H1 (cell line): ENCODE results near the gene NELFCD. TPM values are rescaled to one million over a fixed set of nuclear protein-coding genes. Genes with fewer than 3 reads are reported as not detected.

Experiments
- CTCF ChIA-PET: fragments of 300-600 bp; sonication (Branson Sonifier 250); formaldehyde crosslinking; loops from one replicate; lab custom pipeline; 2021; ENCODE audit not compliant: partially characterized antibody; lab: Charles Lee
- POLR2A ChIA-PET: fragments of 300-600 bp; sonication (Branson Sonifier 250); formaldehyde crosslinking; loops from one replicate; lab custom pipeline; 2021; ENCODE audit warnings: inconsistent platforms; ENCODE audit not compliant: partially characterized antibody; lab: Charles Lee
- DNase-seq, 2 experiments: peaks; one replicate each; pipeline versions ENCODE4 v3.0.0 to v3.0.0-alpha.2; 2010 to 2022; ENCODE audit warnings: low spot score in 2 of 2, low read depth in 1 of 2, mixed read lengths in 1 of 2
- FAIRE-seq: peaks from 2 replicates; lab custom pipeline; 2011; peaks lifted over from hg19 to GRCh38; lab: Jason Lieb, UNC
- H2AFZ ChIP-seq: 2 replicates; pipeline ENCODE4 v1.8.1; 2012; ENCODE audit warnings: low read length, inconsistent platforms
- H2AK5ac ChIP-seq: 2 replicates; pipeline ENCODE4 v1.6.1; 2013; ENCODE audit warnings: low read depth, low read length
- H2BK120ac ChIP-seq: replicated peaks from 2 replicates; pipeline ENCODE3; 2013; ENCODE audit warnings: low read depth, low read length, inconsistent platforms
- H2BK12ac ChIP-seq: 2 replicates; pipeline ENCODE4 v1.6.1; 2013; ENCODE audit warnings: low read depth, low read length
- H2BK15ac ChIP-seq: 2 replicates; pipeline ENCODE4 v1.6.1; 2013; ENCODE audit warnings: low read length
- H2BK20ac ChIP-seq: 2 replicates; pipeline ENCODE4 v1.6.1; 2013; ENCODE audit warnings: low read length
- H2BK5ac ChIP-seq: 2 replicates; pipeline ENCODE4 v1.6.1; 2013; ENCODE audit warnings: low read depth, low read length
- H3K14ac ChIP-seq: 2 replicates; pipeline ENCODE4 v1.6.1; 2013; ENCODE audit warnings: inconsistent platforms; ENCODE audit not compliant: insufficient read length
- H3K18ac ChIP-seq: 2 replicates; pipeline ENCODE4 v1.6.1; 2013; ENCODE audit warnings: low read length; ENCODE audit errors: extremely low read depth
- H3K23ac ChIP-seq: 2 replicates; pipeline ENCODE4 v1.6.1; 2013; ENCODE audit warnings: inconsistent platforms; ENCODE audit not compliant: insufficient read length
- H3K23me2 ChIP-seq: 2 replicates; pipeline ENCODE4 v1.6.1; 2013; ENCODE audit warnings: low read depth, low read length
- H3K27ac ChIP-seq: 2 replicates; pipeline ENCODE4 v1.6.1; 2011; ENCODE audit warnings: low read depth, low read length, inconsistent platforms
- H3K27me3 ChIP-seq, 4 experiments: replicated peaks in 1 of 4; 1 replicate in 1 of 4; 2 replicates in 3 of 4; pipeline versions ENCODE4 v1.6.1 to v1.8.1; 2011 to 2013; ENCODE audit warnings: low read length in 3 of 4, mild to moderate bottlenecking in 3 of 4, inconsistent platforms in 2 of 4, mixed read lengths in 2 of 4, moderate library complexity in 1 of 4; ENCODE audit not compliant: control insufficient read depth in 3 of 4, insufficient read depth in 3 of 4; ENCODE audit errors: extremely low read depth in 1 of 4
- H3K36me3 ChIP-seq, 4 experiments: 2 replicates each; pipeline versions ENCODE4 v1.6.1 to v1.8.1; 2011 to 2013; ENCODE audit warnings: mild to moderate bottlenecking in 4 of 4, low read length in 3 of 4, moderate library complexity in 2 of 4, control low read depth in 1 of 4, inconsistent platforms in 1 of 4; ENCODE audit not compliant: insufficient read depth in 4 of 4, control insufficient read depth in 2 of 4
- H3K4ac ChIP-seq: replicated peaks from 2 replicates; pipeline ENCODE3; 2013; ENCODE audit warnings: low read length, low read depth, mixed read lengths, inconsistent platforms; ENCODE audit not compliant: insufficient read length
- H3K4me1 ChIP-seq, 4 experiments: replicated peaks in 1 of 4; 1 replicate in 1 of 4; 2 replicates in 3 of 4; pipeline versions ENCODE4 v1.6.1 to v1.8.1; 2011 to 2013; ENCODE audit warnings: low read length in 3 of 4, inconsistent platforms in 2 of 4, mixed read lengths in 1 of 4; ENCODE audit not compliant: insufficient read depth in 4 of 4, control insufficient read depth in 3 of 4
- H3K4me2 ChIP-seq, 2 experiments: 2 replicates each; pipeline versions ENCODE4 v1.6.1 to v1.8.1; 2011 to 2013; ENCODE audit warnings: low read depth in 2 of 2, low read length in 2 of 2, control low read depth in 1 of 2, inconsistent platforms in 1 of 2, mild to moderate bottlenecking in 1 of 2; ENCODE audit not compliant: insufficient read depth in 1 of 2
- H3K4me3 ChIP-seq, 4 experiments: fragments of 200-600, 300-600 bp in 1 of 4; sonication (generic), shearing (Covaris generic), sonication (Bioruptor Twin) in 1 of 4; 2 replicates each; pipeline versions ENCODE4 v1.5.1 to v1.8.1; 2011 to 2016; ENCODE audit warnings: low read length in 4 of 4, low read depth in 3 of 4, control low read depth in 2 of 4, inconsistent platforms in 2 of 4, mild to moderate bottlenecking in 2 of 4, mixed read lengths in 1 of 4, moderate library complexity in 1 of 4; ENCODE audit not compliant: insufficient read depth in 2 of 4; ENCODE audit errors: extremely low read depth in 1 of 4
- H3K56ac ChIP-seq: replicated peaks from 2 replicates; pipeline ENCODE3; 2013; ENCODE audit warnings: low read depth, mild to moderate bottlenecking, mixed read lengths, low read length, inconsistent platforms; ENCODE audit not compliant: insufficient read length
- H3K79me1 ChIP-seq: 2 replicates; pipeline ENCODE4 v1.6.1; 2013; ENCODE audit warnings: low read depth, low read length, control low read depth
- H3K79me2 ChIP-seq, 2 experiments: 2 replicates each; pipeline versions ENCODE4 v1.6.1 to v1.8.1; 2012 to 2013; ENCODE audit warnings: low read length in 2 of 2, mild to moderate bottlenecking in 2 of 2, inconsistent platforms in 1 of 2; ENCODE audit not compliant: insufficient read depth in 2 of 2, control insufficient read depth in 1 of 2
- H3K9ac ChIP-seq, 4 experiments: replicated peaks in 1 of 4; 1 replicate in 1 of 4; 2 replicates in 3 of 4; pipeline versions ENCODE4 v1.6.1 to v1.8.1; 2011 to 2013; ENCODE audit warnings: low read depth in 3 of 4, low read length in 3 of 4, control low read depth in 2 of 4, mild to moderate bottlenecking in 2 of 4, moderate library complexity in 2 of 4, inconsistent platforms in 1 of 4; ENCODE audit errors: extremely low read depth in 1 of 4
- H3K9me3 ChIP-seq, 2 experiments: 2 replicates each; pipeline versions ENCODE4 v1.6.1 to v1.8.1; 2012 to 2013; ENCODE audit warnings: mild to moderate bottlenecking in 2 of 2, moderate library complexity in 2 of 2, control low read depth in 1 of 2, inconsistent platforms in 1 of 2, low read depth in 1 of 2, low read length in 1 of 2, mixed read lengths in 1 of 2; ENCODE audit not compliant: insufficient read depth in 2 of 2
- H4K20me1 ChIP-seq, 2 experiments: replicated peaks in 1 of 2; 2 replicates each; pipeline versions ENCODE3 to v1.8.1; 2011 to 2013; ENCODE audit warnings: inconsistent platforms in 2 of 2, low read length in 2 of 2, mild to moderate bottlenecking in 1 of 2; ENCODE audit not compliant: insufficient read depth in 2 of 2, control insufficient read depth in 1 of 2
- H4K5ac ChIP-seq: 2 replicates; pipeline ENCODE4 v1.6.1; 2013; ENCODE audit warnings: low read length, low read depth, mixed read lengths, inconsistent platforms; ENCODE audit not compliant: insufficient read length
- H4K8ac ChIP-seq: 2 replicates; pipeline ENCODE4 v1.8.0; 2013; ENCODE audit warnings: mild to moderate bottlenecking, moderate library complexity, low read length, inconsistent platforms; ENCODE audit not compliant: insufficient read depth; ENCODE audit errors: extremely low read depth
- H4K91ac ChIP-seq: replicated peaks from 2 replicates; pipeline ENCODE3; 2013; ENCODE audit warnings: low read length, mixed read lengths, inconsistent platforms; ENCODE audit not compliant: insufficient read length
- BCL11A ChIP-seq, 2 experiments: IDR thresholded peaks; one replicate each; pipeline ENCODE4 v1.6.1; 2011; ENCODE audit warnings: low read depth in 2 of 2, low read length in 2 of 2, mild to moderate bottlenecking in 2 of 2
- CHD1 ChIP-seq: IDR thresholded peaks from 2 replicates; pipeline ENCODE4 v1.6.1; 2012; ENCODE audit warnings: low read depth, low read length, improper control_type of control experiment
- CHD2 ChIP-seq: IDR thresholded peaks from 2 replicates; pipeline ENCODE4 v1.6.1; 2012; ENCODE audit warnings: low read length, improper control_type of control experiment
- E2F6 ChIP-seq: IDR thresholded peaks from 2 replicates; pipeline ENCODE4 v1.6.1; 2012; ENCODE audit warnings: inconsistent platforms
- EGR1 ChIP-seq: IDR thresholded peaks from 2 replicates; pipeline ENCODE4 v1.6.1; 2011; ENCODE audit warnings: low read depth, low read length, borderline replicate concordance
- EP300 ChIP-seq, 2 experiments: IDR thresholded peaks; 1 replicate in 1 of 2; 2 replicates in 1 of 2; pipeline ENCODE4 v1.6.1; 2011 to 2012; ENCODE audit warnings: low read depth in 2 of 2, low read length in 2 of 2, mild to moderate bottlenecking in 2 of 2, borderline replicate concordance in 1 of 2, inconsistent platforms in 1 of 2, moderate library complexity in 1 of 2
- HDAC2 ChIP-seq, 2 experiments: fragments of 300-600 bp in 1 of 2; sonication (generic) in 1 of 2; IDR thresholded peaks; 2 replicates each; pipeline ENCODE4 v1.6.1; 2011 to 2012; ENCODE audit warnings: low read depth in 2 of 2, low read length in 2 of 2, mild to moderate bottlenecking in 2 of 2, moderate library complexity in 2 of 2, borderline replicate concordance in 1 of 2, inconsistent platforms in 1 of 2
- HDAC6 ChIP-seq: IDR thresholded peaks from one replicate; pipeline ENCODE4 v1.7.1; 2012; ENCODE audit warnings: low read depth, mild to moderate bottlenecking, inconsistent platforms, low read length, moderate library complexity
- SAP30 ChIP-seq: fragments of 300-600 bp; sonication (generic); IDR thresholded peaks from 2 replicates; pipeline ENCODE4 v1.7.1; 2012; ENCODE audit warnings: low read length, moderate library complexity, mild to moderate bottlenecking, inconsistent platforms; ENCODE audit not compliant: insufficient read depth, insufficient replicate concordance
- WGBS, 2 experiments: shearing (Covaris generic) in 1 of 2; methylation state at CpG; one replicate each; pipeline versions ENCODE4 v1.1.6 to v1.1.7; 2013 to 2015; ENCODE audit warnings: low lambda C conversion rate in 2 of 2, mixed read lengths in 2 of 2, inconsistent platforms in 1 of 2, low coverage in 1 of 2, missing lambda C conversion rate in 1 of 2; ENCODE audit not compliant: insufficient replicate concordance in 2 of 2, insufficient coverage in 1 of 2, insufficient read length in 1 of 2; ENCODE audit errors: extremely low coverage in 1 of 2, missing lambda C conversion rate in 1 of 2; 5-methylcytosine and 5-hydroxymethylcytosine counted together
- polyA plus RNA-seq, 7 experiments: library from polyadenylated mRNA; depleted of rRNA in 3 of 7; stranded (reverse) in 5 of 7; unstranded in 2 of 7; fragments of >200 nt in 5 of 7; fragments of 200-250 nt in 2 of 7; gene quantifications; 1 replicate in 5 of 7; 2 replicates in 1 of 7; 4 replicates in 1 of 7; pipeline versions ENCODE4 v1.2.1 to v1.2.3, GENCODE V29; 2011 to 2013; ENCODE audit warnings: missing spikeins in 2 of 7, mixed read lengths in 2 of 7
- total RNA-seq: library from RNA; stranded (reverse); fragmentation: NEBNext Ultra II Directional; extraction: Animal tissue kit (Norgen Biotek cat#: 25700); gene quantifications from 2 replicates; pipeline ENCODE4 v1.2.1, GENCODE V29; 2021

Gene NELFCD
- total and polyA plus RNA-seq, 2 of the 8 experiments (the other 6 are each of a cell fraction or from before 2014, with no cell fraction given) = 35.5 to 59.6 TPM

DNA sequence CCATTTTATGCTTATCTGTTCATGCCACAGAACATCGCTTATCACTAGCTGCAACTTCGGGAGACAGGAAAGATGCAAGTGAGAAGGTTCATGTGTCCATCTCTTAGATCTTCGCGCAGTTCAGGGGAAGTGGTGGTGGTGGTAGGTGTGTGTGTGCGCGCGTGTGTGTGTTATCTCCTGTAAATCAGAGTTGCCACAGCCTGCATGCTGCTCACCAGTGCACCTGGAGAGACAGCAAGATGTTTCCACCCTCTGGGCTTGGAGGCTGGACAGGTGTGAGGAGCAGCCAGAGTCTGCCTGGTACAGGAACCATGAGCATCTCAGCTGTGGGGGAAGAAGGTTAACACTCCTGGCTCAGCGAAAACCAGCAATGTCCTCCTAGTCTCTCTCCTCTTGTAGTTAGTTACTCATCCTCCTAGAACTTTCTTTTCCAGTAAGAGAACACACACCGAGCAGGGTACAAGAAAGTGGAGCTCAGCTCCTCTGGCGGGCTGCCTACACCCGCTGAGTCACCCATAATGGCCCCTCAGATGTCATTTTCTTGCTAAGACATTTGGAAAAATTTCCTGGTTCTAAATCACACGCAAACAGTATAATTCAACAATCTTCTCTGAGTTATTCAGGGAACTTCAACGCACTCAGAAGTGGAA lies 33.0 kb downstream of the NELFCD start:
- Histone ChIP-seq H3K4me1 (peaks cover 0 to 4% (median 0%) of the 10 kb centered on the region in 4 experiments; a peak in 1 of 7 replicates), H2BK12ac (peak overlapping the region; percentile 77; the same call in 1 of the 2 replicates), H4K8ac (no peak overlapping the region), H2AFZ (no peak overlapping the region), H4K20me1 (no peaks in the 10 kb centered on the region), H3K56ac (no peak overlapping the region), H2BK15ac (no peak overlapping the region), H3K18ac (no peak overlapping the region), H4K91ac (no peak overlapping the region), H4K5ac (no peak overlapping the region), H3K4me3 (no peak overlapping the region), H3K23me2 (no peaks in the 10 kb centered on the region), H3K27me3 (no peaks in the 10 kb centered on the region; a peak in 3 of 7 replicates), H2BK5ac (no peak overlapping the region), H3K79me1 (no peaks in the 10 kb centered on the region), H3K14ac (no peak overlapping the region), H3K4ac (no peak overlapping the region), H2AK5ac (no peak overlapping the region), H3K9me3 (no peaks in the 10 kb centered on the region), H3K27ac (no peak overlapping the region), H3K9ac (no peak overlapping the region), H3K23ac (no peak overlapping the region), H2BK20ac (no peak overlapping the region), H3K79me2 (no peaks in the 10 kb centered on the region), H2BK120ac (no peak overlapping the region), H3K4me2 (no peak overlapping the region), H3K36me3 (no peaks in the 10 kb centered on the region)
- TF ChIP-seq CHD2 (no peak), E2F6 (no peak), HDAC6 (no peak), EGR1 (no peak), EP300 (IDR thresholded peaks at IDR 0.05; ENCODE audit: borderline replicate concordance in 1 of 2, low read depth in 2 of 2, low read length in 2 of 2) (no peak), BCL11A (IDR thresholded peaks at IDR 0.05; ENCODE audit: low read depth in 2 of 2, low read length in 2 of 2) (no peak), HDAC2 (IDR thresholded peaks at IDR 0.05; ENCODE audit: borderline replicate concordance in 1 of 2, low read depth in 2 of 2, low read length in 2 of 2) (no peak), SAP30 (no peak), CHD1 (no peak)
- ChIA-PET POLR2A (interaction anchor here (1.0 kb wide), 1 partner anchor 18 kb away, joined by 5 read pairs; the partner anchor contains the start of gene ATP5F1E), CTCF (interaction anchor here (0.6 to 1.5 kb wide), 4 partner anchors 81 to 484 kb away, joined by 3 to 4 read pairs (median 3); no protein-coding TSS in a partner anchor)
- no peak for FAIRE-seq
- peak in 1 of 2 experiments; percentile 27 for DNase-seq
- WGBS, 2 experiments = 78% methylated on average over 13 of the region's 13 CpGs; no CpG with 5 or more reads in 1 of the 2 experiments
